ENCODE data around the gene MYO5C. TPM values are rescaled to one million over a fixed set of nuclear protein-coding genes. Genes with fewer than 3 reads are reported as not detected.

MYO5C gene
- total and polyA plus RNA-seq, 2 donors (not counting 3 experiments of a cell fraction or from before 2014, with no cell fraction given) = 7.5 to 19.4 TPM

DNA sequence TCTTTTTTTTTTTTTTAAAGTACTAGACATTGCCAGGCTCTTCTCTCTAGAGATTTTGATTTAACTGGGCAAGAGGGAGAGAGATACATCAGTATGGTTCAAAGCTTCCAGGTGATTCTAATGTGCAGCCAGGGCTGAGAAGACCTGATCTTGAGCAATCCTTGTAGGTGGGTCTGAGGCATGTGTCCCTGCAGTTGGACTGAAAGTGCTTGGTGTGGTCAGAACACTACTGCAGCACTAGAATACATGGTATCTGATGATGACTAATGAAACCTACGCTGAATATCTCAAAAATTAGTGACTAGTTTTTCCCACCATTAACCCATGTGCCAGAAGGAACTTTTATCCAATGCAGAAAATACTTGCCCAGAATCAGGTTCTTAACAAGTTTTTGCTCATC lies 34.4 kb upstream of the MYO5C start:
- intact Hi-C loops (cut with micrococcal nuclease) = loop anchor here (5.0 kb wide), 2 partner anchors 132 to 237 kb away; partner anchors contain the start of gene ARPP19
- no peak for FAIRE-seq
- POLR2A ChIA-PET = interaction anchor here (0.7 kb wide), 1 partner anchor 346 kb away, joined by 3 read pairs; no protein-coding TSS in a partner anchor

More for the DNA sequence above, 34.4 kb upstream of the MYO5C start:
- Histone ChIP-seq H3K9me1 (replicated peaks; ENCODE audit: control insufficient read depth, extremely low read depth, insufficient read depth, low read length) (no peaks in the 10 kb centered on the region), H3K4me1 (ENCODE audit: control insufficient read depth, extremely low read depth, insufficient read depth, low read length) (peaks cover 6% of the 10 kb centered on the region), H3K9me3 (replicated peaks; ENCODE audit: control insufficient read depth, insufficient read depth, low read length) (no peaks in the 10 kb centered on the region), H4K20me1 (replicated peaks; ENCODE audit: control insufficient read depth, extremely low read depth, insufficient read depth, low read length) (no peaks in the 10 kb centered on the region), H3K9ac (replicated peaks; ENCODE audit: extremely low read depth, insufficient read depth, low read length) (no peak overlapping the region), H3K4me3 (replicated peaks in 1 of 3; ENCODE audit: insufficient read depth in 1 of 3, low read depth in 1 of 3, low read length in 3 of 3) (no peak overlapping the region), H3K36me3 (ENCODE audit: control insufficient read depth in 2 of 2, extremely low read depth in 1 of 2, insufficient read depth in 2 of 2, low read length in 2 of 2) (peaks cover 13 to 32% of the 10 kb centered on the region in 2 experiments), H3K27ac (ENCODE audit: insufficient read depth, low read depth, low read length) (no peak overlapping the region), H2AFZ (ENCODE audit: low read depth, low read length) (no peak overlapping the region), H3K27me3 (ENCODE audit: control insufficient read depth in 2 of 2, insufficient read depth in 2 of 2, low read length in 2 of 2) (no peaks in the 10 kb centered on the region), H3K4me2 (ENCODE audit: insufficient read depth, low read length) (no peak overlapping the region), H3K79me2 (ENCODE audit: control insufficient read depth, insufficient read depth, low read length) (no peaks in the 10 kb centered on the region)
- BruUV-seq (replicated peaks) = no TSS peak
- CTCF ChIA-PET = no interaction called here
- dilution Hi-C loops (cut with MboI; ENCODE audit: extremely low pct_ligation_motif_present, low sequenced_read_pairs) = no loop called here
- no peak for DNase-seq (ENCODE audit: low read depth, low spot score)
- TF ChIP-seq FOS (IDR thresholded peaks at IDR 0.05; ENCODE audit: borderline replicate concordance, insufficient read depth, low read length) (no peak), POLR2A (IDR thresholded peaks at IDR 0.05; ENCODE audit: low read depth, low read length) (no peak), POLR2AphosphoS5 (IDR thresholded peaks at IDR 0.05; ENCODE audit: insufficient read depth, low read depth, low read length) (no peak), EZH2 (IDR thresholded peaks at IDR 0.05; ENCODE audit: borderline replicate concordance, low read depth, low read length, severe bottlenecking) (no peak), GATA2 (IDR thresholded peaks at IDR 0.05; ENCODE audit: insufficient read depth, insufficient read length, low read depth, low read length) (no peak), MYC (IDR thresholded peaks at IDR 0.05; ENCODE audit: low read depth, low read length) (no peak), JUN (IDR thresholded peaks at IDR 0.05; ENCODE audit: borderline replicate concordance, insufficient read depth, insufficient read length, low read depth) (no peak)
- TF ChIP-seq, protein P1, sequence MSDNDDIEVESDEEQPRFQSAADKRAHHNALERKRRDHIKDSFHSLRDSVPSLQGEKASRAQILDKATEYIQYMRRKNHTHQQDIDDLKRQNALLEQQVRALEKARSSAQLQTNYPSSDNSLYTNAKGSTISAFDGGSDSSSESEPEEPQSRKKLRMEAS (IDR thresholded peaks at IDR 0.05; ENCODE audit: insufficient read depth, insufficient read length) = no peak
- TF ChIP-seq, protein P2, sequence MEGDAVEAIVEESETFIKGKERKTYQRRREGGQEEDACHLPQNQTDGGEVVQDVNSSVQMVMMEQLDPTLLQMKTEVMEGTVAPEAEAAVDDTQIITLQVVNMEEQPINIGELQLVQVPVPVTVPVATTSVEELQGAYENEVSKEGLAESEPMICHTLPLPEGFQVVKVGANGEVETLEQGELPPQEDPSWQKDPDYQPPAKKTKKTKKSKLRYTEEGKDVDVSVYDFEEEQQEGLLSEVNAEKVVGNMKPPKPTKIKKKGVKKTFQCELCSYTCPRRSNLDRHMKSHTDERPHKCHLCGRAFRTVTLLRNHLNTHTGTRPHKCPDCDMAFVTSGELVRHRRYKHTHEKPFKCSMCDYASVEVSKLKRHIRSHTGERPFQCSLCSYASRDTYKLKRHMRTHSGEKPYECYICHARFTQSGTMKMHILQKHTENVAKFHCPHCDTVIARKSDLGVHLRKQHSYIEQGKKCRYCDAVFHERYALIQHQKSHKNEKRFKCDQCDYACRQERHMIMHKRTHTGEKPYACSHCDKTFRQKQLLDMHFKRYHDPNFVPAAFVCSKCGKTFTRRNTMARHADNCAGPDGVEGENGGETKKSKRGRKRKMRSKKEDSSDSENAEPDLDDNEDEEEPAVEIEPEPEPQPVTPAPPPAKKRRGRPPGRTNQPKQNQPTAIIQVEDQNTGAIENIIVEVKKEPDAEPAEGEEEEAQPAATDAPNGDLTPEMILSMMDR (IDR thresholded peaks at IDR 0.05; ENCODE audit: extremely low read depth in 1 of 2, insufficient read depth in 1 of 2, low read depth in 1 of 2, low read length in 2 of 2) = no peak
